Renal cortex interstitium (tissue), 11 donors: ENCODE measurements around the gene PDE6C. TPM values are rescaled to one million over a fixed set of nuclear protein-coding genes. Genes with fewer than 3 reads are reported as not detected.
A peak's percentile ranks its signal among the peaks of the same experiment; 100 is the strongest.

ENCODE experiments used
- DNase-seq, 11 donors: peaks; one replicate each; pipeline ENCODE4 v3.0.0-alpha.2; 2013; ENCODE audit warnings: low read depth in 9 of 11, low spot score in 4 of 11; ENCODE audit errors: extremely low read depth in 1 of 11
- polyA plus RNA-seq, 3 donors: library from polyadenylated mRNA; unstranded; fragments of 120-200 nt; gene quantifications; one replicate each; pipeline ENCODE4 v1.2.1, GENCODE V29; 2013; ENCODE audit not compliant: insufficient read length in 3 of 3

The PDE6C gene
- polyA plus RNA-seq, 3 donors, result 0.40 to 1.1 (median 0.69) TPM

GRCh38 chr10:93591065-93591808 lies 21.1 kb upstream of the PDE6C start:
- no peak for DNase-seq

DNA sequence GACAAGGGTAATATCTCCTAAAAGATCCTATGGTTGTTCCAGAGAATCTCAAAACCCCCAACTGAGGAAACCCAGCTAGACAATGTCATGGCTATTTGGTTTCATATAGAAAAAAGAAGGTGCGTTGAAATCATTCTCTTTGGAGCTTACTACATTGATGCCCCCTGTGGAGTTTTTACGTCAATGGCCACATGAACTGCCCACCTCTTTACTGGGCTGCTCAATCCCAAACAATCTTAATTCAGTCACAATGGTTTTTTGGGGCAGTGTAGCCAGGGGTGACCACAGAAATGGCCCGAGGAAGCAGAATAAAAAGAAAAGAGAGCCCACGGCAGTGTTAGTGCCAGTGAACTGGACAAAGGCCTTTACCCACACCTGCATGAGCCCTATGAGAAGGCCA lies 19.1 kb upstream of the PDE6C start:
- DNase-seq, result no peak

DNA sequence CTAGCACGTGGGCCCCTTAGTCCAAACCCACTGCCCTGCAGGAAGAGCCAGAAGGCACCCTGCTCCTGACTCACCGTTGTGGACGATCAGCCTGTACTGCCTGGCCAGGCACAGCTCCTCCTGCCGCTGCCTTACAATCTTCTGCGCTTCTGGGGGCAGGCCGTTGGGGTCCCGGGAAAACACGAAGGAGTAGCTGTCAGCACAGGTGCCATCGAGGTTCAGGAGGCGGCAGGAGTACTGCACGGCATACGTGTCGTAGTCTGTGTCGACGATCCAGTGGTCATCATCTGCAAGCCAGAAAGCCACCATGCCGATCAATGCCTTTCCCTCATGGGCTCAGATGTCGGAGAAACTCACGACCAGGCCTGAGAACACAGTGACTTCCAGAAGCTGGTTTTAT lies 18.6 kb upstream of the PDE6C start:
- no peak for DNase-seq

DNA sequence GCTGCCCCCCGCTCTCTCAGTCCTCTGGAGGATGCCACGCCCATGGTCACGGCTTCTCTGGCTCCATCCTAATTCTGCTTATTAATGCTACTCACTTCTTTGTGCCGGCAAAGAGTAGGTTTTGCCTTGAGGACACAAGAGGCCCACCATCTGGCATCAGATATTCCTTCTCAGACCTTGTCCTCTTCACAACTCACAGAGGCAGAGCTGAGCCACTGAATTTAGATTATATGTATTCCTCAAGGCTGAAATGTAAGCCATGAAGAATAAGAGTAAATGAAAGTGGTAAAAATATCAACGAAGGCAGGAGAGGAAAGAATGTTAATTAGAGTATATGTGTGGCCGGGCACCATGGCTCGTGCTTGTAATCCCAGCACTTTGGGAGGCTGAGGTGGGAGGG lies 17.8 kb upstream of the PDE6C start:
- DNase-seq, result no peak

DNA sequence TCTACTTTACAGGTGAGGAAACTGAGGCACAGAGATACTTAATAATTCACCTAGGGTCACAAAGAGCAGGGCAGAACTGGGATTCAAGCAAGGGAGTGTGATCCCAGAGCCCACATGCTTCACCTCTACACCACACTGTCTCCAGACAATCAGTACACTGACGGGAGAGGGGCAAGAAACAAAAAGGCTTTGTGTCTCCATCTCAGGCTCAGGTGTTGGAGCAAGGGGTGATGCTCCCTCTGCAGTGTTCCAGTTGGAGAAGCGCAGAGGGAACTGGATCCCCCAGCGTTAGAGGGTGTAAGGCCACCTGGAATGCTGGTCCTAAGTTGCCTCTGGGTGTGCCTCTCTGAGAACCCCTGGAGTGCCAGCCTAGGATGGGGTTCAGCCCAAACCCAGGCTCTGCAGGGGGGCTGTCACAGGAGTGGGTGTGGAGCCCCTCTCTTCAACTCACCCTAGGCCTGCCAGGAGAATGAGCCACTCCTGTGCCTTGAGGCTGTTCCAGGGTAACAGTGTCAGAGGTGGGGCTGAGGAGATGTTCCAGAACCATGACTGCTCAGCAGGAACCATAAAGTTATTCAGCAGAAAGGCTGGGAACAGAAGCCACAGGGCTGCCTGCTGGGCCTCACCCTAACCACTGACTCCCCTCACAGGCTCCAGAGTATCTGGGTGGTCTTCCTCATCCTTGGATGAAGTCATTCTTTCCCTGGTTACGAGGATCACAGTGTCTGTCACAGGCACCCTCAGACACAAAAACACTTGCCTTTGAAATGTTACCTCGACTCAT lies 16.8 kb upstream of the PDE6C start:
- DNase-seq, result no peak

DNA sequence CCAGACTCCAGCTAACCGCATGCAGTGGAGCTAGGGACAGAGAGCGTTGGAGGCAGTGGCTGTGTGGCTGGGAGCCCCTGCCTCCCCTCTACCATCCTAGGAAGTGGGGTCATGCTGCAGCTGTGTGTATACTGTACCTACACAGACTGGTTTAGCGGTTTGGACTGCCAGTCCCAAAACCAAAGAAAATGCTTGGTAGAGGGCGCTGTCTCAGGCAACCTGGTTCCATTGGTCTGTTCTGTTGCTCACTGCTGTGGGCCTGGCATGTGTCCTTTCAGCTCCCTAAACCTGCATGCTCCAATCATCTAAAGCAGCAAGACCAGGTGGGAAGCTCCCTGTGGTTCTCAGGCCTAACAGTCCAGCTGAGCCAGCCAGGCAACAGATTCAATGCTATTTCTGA lies 15.8 kb upstream of the PDE6C start:
- no peak for DNase-seq

DNA sequence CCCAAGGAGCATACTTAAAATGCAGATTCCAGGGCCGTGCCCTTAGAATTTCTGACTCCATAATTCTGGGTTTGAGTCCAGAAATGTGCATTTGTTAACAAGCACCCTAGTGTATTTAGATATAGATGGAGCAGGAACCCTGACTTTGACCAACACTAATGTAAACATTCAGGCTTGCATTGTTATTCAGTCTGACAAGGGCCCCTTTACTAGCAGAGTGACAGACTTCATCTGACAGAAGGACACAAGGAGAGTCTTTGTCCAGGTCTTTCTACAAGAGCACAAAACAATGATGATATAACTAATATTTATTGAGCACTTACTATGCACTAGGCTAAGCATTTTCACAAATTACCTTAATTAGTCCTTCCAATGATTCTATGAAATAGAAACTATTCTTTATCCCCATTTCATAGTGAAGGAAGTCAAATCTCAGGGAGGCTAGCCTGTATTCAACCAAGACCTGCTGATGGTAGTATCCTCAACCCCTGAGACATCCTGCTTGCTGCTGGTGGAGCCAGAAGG lies 15.2 kb upstream of the PDE6C start:
- DNase-seq, result no peak

DNA sequence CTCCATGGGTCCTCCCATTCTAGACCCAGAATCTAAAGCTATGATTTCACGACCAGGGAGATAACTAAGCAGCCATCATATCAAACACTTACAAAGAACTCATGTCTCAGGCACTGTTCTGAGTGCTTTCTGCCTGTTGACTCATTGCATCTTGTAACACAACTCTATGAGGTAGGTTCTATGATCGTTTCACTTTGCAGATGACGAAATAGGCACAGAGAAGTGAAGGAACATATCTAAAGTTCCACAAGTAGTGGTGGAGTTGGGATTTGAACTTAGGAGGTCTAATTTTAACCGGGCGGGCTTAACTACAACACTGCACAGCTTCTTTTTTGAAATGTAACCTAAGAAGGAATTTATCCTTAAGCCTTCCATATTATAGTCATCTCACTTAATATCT lies 14.2 kb upstream of the PDE6C start:
- DNase-seq, result no peak

- no peak for DNase-seq
These were observed 13.0 kb upstream of the PDE6C start for GRCh38 chr10:93599335-93599734.

DNA sequence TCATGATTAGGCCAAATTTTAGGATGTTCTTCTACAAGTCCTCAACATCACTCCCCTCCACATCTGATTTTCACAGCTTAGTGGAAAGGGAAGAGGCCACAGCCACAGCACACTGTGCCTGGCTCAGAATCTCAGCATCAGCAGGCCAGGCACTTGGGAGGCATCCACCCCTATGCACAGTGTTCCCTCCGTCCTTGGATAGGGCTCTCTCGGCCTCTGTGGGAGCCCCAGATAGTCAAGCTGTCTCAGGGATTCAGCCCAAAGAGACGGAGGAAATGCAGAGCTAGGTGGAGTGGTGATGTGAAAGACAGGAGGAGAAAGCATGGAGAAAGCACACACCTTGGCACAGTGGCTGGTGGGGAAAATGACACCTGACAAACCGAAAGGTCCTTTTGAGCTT lies 12.6 kb upstream of the PDE6C start:
- no peak for DNase-seq

- peak in 9 of 11 donors; percentile 10 to 46 (median 33) for DNase-seq
These were observed 11.7 kb upstream of the PDE6C start for GRCh38 chr10:93600446-93601145.

- peak in 2 of 11 donors; percentile 18 to 19 for DNase-seq
These were observed 11.1 kb upstream of the PDE6C start, which contains the start of gene RBP4 for GRCh38 chr10:93601146-93601773. RBP4 (minus strand) TSS chr10:93601235; CDS start chr10:93601028, 207 bp downstream.

GRCh38 chr10:93601774-93602162 lies 10.6 kb upstream of the PDE6C start:
- no peak for DNase-seq

GRCh38 chr10:93603023-93603422 lies 9.3 kb upstream of the PDE6C start:
- DNase-seq, result no peak

GRCh38 chr10:93604146-93604545 lies 8.2 kb upstream of the PDE6C start:
- no peak for DNase-seq

- no peak for DNase-seq
These were observed 3.9 kb upstream of the PDE6C start for GRCh38 chr10:93608421-93608820.

DNA sequence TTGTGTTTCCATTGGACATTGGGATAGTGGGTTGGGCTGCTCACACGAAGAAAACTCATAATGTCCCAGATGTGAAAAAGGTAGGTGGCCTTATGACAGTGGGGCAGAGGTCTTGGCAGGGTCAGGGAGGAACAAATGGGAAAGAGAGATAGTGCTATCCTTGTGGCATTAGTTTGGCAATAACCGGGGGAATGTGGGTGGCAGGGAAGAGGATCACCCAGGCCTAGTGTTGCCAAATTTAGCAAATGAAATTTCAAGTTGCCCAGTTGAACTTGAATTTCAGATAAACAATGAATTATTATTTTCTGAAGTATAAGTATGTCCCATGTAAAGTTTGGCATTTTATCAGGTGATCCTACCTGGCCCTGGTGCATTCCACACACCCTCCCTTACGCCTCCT lies 789 bp downstream of the PDE6C start:
- DNase-seq, result no peak

GRCh38 chr10:93614101-93614825 lies 1.9 kb downstream of the PDE6C start:
- no peak for DNase-seq
